ENCODE results near the gene TNS1.

GRCh38 chr2:217966423-217967070 is 36.2 kb downstream of the TNS1 start:
- TF ChIP-seq CTCF (IDR thresholded peaks at IDR 0.05) (no peak), POLR2A (IDR thresholded peaks at IDR 0.05) (no peak)

Data from lower leg skin (tissue), 3 donors.